Astrocyte of the hippocampus (primary cell): ENCODE measurements around the gene ADGRG2.
"Not testable (repeated sequence)": the region's sequence is repeated elsewhere in the genome, so short reads cannot be mapped to it uniquely, and the experiment has no call there.

Source experiments
- DNase-seq: peaks from one replicate; pipeline ENCODE4 v3.0.0; 2011; ENCODE audit warnings: low read depth, low spot score

Gene ADGRG2

DNA sequence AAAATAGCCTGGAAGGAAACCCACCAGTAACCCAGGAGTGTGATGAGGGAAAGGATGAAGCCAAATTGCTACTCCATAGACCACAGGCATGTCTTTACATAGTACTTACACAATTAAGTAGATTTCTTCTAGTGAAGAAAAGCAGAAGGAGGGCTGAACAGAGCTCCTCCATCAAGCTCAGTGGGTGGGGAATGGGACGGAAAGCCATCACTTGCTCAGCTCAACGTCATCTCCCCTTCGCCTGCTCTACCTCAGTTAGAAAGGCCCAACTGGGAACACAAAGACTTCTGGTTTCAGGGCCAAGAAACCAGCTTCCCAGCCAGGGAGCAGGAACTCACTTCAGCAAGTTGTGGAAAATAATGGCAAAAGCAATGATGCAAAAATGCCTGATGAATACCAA lies 36.6 kb downstream of the ADGRG2 start:
- DNase-seq, result no peak

- no peak for DNase-seq
Measured at GRCh38 chrX:19075754-19076153, 46.5 kb downstream of the ADGRG2 start.

- DNase-seq, result no peak
Measured at GRCh38 chrX:19072372-19072771, 49.9 kb downstream of the ADGRG2 start.

DNA sequence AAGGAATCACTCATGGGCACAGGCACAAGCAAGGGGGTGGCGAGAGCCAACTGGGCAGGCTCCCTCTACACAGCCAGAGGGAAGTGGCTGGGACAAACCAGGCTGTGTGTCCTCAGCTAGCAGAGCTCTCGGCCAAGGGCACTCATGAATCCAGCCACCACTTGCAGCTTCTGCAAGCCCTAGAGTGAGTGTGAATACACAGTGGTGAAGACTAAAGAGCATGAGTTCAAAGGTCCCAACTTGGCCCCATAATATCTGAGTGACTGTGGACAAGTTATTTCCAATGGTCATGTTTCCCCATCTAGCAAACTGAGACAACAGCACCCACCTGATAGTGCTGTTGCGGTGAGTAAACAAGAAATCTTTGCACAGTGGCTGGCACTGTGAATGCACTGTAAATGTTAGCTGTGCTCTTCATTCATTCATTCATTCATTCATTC lies 51.7 kb downstream of the ADGRG2 start:
- no peak for DNase-seq

- not testable (repeated sequence) for DNase-seq
Measured at GRCh38 chrX:19066987-19067386, 55.3 kb downstream of the ADGRG2 start.

GRCh38 chrX:19065535-19065934 lies 56.7 kb downstream of the ADGRG2 start:
- DNase-seq, result no peak

- DNase-seq, result no peak
Measured at GRCh38 chrX:19064175-19064574, 58.1 kb downstream of the ADGRG2 start.

DNA sequence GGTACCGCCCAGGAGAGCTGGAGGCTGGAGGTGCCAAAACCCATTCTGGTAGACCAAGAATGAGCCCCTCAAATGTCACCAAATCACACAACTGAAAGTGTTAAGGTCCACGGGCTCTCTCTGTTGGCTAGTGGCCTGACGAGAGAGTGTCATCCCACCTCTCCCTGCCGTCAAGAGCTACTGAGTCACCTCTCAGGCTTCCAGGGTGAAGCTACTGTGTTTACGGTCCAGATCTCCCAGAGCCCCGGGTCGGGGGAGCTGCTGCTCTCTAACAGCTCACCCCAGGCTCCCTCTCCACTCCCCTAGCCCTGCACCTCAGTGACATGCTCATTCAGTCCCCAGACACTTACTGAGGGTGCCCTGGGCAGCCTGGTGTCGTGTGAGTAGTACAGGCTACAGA lies 59.2 kb downstream of the ADGRG2 start:
- DNase-seq, result peak; percentile 5

- no peak for DNase-seq
Measured at GRCh38 chrX:19059067-19059466, 63.2 kb downstream of the ADGRG2 start.

DNA sequence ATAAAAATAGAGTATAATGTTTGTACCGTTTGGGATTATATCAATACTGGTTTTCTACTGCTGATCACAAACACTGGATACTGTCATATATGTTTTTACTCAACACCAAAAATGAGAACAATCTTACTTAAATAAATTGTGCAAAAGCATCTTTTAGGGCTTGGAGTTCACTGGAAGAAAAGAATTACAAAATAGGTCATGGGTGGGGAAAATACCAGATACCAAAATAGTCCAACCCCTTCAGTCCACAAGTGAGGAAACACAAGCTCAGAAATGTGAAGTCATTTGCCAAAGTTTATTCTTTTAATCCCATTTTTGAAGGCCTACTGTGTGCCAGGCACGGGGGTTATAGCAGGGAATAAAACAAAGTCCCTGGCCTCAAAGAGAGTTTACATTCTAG lies 64.4 kb downstream of the ADGRG2 start:
- no peak for DNase-seq

GRCh38 chrX:19049110-19049509 lies 73.2 kb downstream of the ADGRG2 start:
- no peak for DNase-seq

GRCh38 chrX:19046343-19047215 lies 75.7 kb downstream of the ADGRG2 start:
- peak; percentile 3 for DNase-seq

GRCh38 chrX:19040373-19040772 lies 81.9 kb downstream of the ADGRG2 start:
- DNase-seq, result no peak

DNA sequence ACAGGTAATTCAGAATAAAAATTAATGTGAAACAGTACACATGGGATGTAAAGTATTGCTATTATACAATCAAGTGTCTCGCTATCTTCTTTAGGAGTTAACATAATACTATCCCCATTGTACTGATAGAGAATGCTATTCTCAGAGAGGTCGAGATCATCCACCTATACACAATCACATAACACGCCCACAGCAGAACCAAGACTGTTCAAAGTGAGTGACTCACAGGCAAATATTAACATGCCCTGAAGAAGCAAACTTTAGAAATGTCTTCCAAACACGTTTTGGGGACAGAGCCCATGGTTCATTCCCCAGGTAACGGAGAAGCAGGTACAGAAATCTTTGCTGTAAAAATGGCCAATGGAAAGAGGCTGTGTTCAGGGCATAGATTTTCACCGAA lies 88.2 kb downstream of the ADGRG2 start:
- no peak for DNase-seq

DNA sequence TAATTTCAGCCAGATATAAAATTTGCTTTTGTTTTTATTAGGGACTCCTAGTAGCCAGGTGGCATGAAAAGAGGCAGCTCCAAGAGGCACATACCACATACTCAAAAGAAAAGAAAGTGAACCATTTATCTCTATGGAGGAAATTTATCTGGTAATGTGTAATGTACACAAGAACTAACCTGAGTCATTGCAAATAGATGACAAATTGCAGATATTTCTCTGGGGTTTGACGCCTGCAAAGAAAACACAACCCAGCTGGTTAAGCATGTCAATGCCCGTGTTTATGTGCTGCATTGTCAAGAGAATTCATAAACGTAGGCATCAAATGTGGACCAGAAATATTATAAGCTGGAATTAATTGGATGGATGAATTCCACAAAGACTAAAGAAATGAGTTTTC lies 91.5 kb downstream of the ADGRG2 start:
- DNase-seq, result no peak

DNA sequence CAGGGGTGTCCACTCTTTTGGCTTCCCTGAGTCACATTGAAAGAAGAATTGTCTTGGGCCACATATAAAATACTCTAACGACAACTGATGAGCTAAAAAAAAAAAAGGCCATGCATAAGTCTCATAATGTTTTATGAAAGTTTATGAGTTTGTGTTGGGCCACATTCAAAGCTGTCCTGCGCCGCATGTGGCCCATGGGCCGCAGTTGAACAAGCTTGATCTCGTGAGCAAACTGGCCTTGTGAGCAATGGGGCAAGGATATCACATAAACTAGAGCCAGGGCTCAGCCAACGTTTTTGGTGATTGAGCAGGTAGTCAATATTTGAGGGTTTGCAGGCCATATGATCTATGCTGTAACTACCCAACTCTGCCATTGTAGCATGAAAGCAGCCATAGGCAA lies 93.7 kb downstream of the ADGRG2 start:
- no peak for DNase-seq

GRCh38 chrX:19024366-19024765 lies 97.9 kb downstream of the ADGRG2 start:
- DNase-seq, result no peak

GRCh38 chrX:19019996-19020395 lies 102.3 kb downstream of the ADGRG2 start:
- peak; percentile 7 for DNase-seq

DNA sequence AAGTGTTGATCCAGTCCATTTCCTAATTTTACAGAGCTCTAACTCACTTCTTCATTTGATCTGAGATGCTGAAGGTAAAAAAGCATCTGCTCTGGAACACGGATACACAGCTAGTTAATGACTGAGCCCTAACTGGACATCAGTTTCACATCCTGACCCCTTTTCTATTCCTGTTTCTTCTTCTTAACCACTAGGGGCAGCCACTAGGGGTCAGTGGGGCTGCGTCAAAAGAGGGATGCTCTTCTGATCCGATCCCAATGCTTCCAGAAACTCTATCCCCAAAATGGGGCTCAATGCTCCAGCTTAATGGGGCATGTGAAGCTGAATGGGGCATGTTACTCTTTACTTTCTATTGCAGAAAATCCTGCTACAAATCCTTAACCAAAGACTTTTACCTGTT lies 105.0 kb downstream of the ADGRG2 start:
- DNase-seq, result peak; percentile 21

- not testable (repeated sequence) for DNase-seq
Measured at GRCh38 chrX:19016614-19017013, 105.7 kb downstream of the ADGRG2 start.

DNA sequence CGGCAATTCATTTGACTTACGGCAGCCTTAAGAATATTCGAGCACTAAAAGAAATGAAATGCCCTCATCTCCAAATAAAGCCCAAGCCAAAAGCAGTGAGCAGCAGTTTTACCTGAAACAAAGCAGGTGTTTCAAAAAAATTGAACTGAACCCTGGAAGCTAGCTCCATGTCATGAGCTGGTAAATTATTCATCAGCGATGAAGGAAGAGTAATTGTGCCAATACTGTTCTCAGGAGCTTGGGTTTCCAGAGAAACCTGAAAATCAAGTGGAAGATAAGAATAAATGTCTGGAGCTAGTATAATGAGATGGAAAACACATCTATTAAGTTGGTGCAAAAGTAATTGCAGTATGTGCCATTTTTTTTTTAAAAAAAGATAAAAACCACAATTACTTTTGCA lies 114.4 kb downstream of the ADGRG2 start:
- no peak for DNase-seq

DNA sequence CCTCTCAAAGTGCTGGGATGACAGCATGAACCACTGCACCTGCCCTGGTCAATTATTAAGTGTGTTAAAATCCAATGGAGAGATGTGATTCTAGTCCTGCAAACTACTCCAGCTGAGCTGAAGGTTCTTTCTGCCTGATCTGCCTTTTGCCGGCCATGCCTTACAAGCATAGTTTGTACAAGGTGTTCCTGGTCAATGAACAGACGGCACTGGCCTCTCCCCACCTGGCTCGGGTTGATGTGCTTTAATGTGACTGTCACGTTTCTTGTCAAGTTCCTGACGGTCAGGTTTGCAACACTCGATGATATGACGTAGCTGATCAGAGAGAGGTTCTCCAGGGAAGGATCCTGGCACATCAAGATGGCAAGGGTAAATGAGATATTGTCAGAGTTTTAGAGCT lies 115.3 kb downstream of the ADGRG2 start:
- no peak for DNase-seq

DNA sequence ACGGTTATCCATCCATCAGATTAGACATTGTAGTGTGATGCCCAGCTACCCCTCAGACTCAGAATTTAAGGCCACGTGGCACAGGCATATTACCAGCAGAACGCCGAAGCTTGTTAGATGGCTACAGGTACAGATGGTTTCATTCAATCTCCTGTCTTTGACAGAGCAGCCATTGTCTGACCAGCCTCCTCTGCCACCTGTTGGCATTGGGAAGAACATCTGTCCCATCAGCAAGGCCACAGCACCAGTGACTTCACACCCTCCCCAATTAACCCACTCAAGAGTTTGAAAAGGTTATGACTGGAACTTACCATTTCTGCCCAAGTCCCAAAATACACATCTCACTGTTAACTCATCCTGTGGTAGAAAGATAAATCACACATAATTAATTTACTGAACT lies 116.4 kb downstream of the ADGRG2 start:
- no peak for DNase-seq

GRCh38 chrX:19003756-19004155 lies 118.5 kb downstream of the ADGRG2 start:
- no peak for DNase-seq
